Mesenchymal stem cell (in vitro differentiated cells and primary cell): ENCODE results near the gene NSUN7. TPM values are rescaled to one million over a fixed set of nuclear protein-coding genes. Genes with fewer than 3 reads are reported as not detected.

Source experiments
- DNase-seq: peaks from one replicate; pipeline ENCODE4 v3.0.0-alpha.2; 2013
- H2AFZ ChIP-seq: one replicate; pipeline ENCODE4 v1.6.1; 2013; ENCODE audit warnings: low read depth, mild to moderate bottlenecking, control low read depth, inconsistent platforms, low read length, moderate library complexity
- H2AK5ac ChIP-seq: 2 replicates; pipeline ENCODE4 v1.6.1; 2013; ENCODE audit warnings: low read length, moderate library complexity, mild to moderate bottlenecking, inconsistent platforms; ENCODE audit not compliant: severe bottlenecking
- H2BK120ac ChIP-seq: one replicate; pipeline ENCODE4 v1.6.1; 2013; ENCODE audit warnings: low read depth, mild to moderate bottlenecking, inconsistent platforms, low read length, moderate library complexity
- H2BK12ac ChIP-seq, 2 experiments: one replicate each; pipeline ENCODE4 v1.6.1; 2013; ENCODE audit warnings: inconsistent platforms in 2 of 2, low read length in 2 of 2, mild to moderate bottlenecking in 2 of 2, moderate library complexity in 2 of 2, control low read depth in 1 of 2
- H2BK15ac ChIP-seq: one replicate; pipeline ENCODE4 v1.6.1; 2013; ENCODE audit warnings: mild to moderate bottlenecking, low read depth, inconsistent platforms; ENCODE audit not compliant: poor library complexity, severe bottlenecking
- H2BK5ac ChIP-seq: 2 replicates; pipeline ENCODE4 v1.6.1; 2013; ENCODE audit warnings: low read depth, mild to moderate bottlenecking, low read length, control low read depth, inconsistent platforms; ENCODE audit not compliant: poor library complexity, severe bottlenecking
- H3K14ac ChIP-seq, 2 experiments: one replicate each; pipeline ENCODE4 v1.6.1; 2013; ENCODE audit warnings: inconsistent platforms in 2 of 2, low read length in 2 of 2, control low read depth in 1 of 2, mild to moderate bottlenecking in 1 of 2, moderate library complexity in 1 of 2
- H3K18ac ChIP-seq, 2 experiments: one replicate each; pipeline ENCODE4 v1.6.1; 2013; ENCODE audit warnings: inconsistent platforms in 2 of 2, low read length in 2 of 2, control low read depth in 1 of 2, low read depth in 1 of 2, mild to moderate bottlenecking in 1 of 2
- H3K23ac ChIP-seq, 2 experiments: one replicate each; pipeline ENCODE4 v1.6.1; 2013; ENCODE audit warnings: inconsistent platforms in 2 of 2, low read length in 2 of 2, mild to moderate bottlenecking in 2 of 2, moderate library complexity in 2 of 2, control low read depth in 1 of 2
- H3K27ac ChIP-seq: 2 replicates; pipeline ENCODE4 v1.5.1; 2013; ENCODE audit warnings: mild to moderate bottlenecking, moderate library complexity, low read length, control low read depth, inconsistent platforms; ENCODE audit not compliant: poor library complexity, severe bottlenecking
- H3K27me3 ChIP-seq, 2 experiments: 2 replicates each; pipeline versions ENCODE4 v1.6.1 to v1.7.0; 2013; ENCODE audit warnings: low read length in 2 of 2, mild to moderate bottlenecking in 2 of 2, moderate library complexity in 2 of 2, control low read depth in 1 of 2, inconsistent platforms in 1 of 2; ENCODE audit not compliant: control insufficient read depth in 1 of 2, insufficient read depth in 1 of 2
- H3K36me3 ChIP-seq, 2 experiments: 2 replicates each; pipeline versions ENCODE4 v1.6.1 to v1.7.0; 2013; ENCODE audit warnings: low read length in 2 of 2, control low read depth in 1 of 2, inconsistent platforms in 1 of 2, low read depth in 1 of 2, mild to moderate bottlenecking in 1 of 2; ENCODE audit not compliant: insufficient read depth in 2 of 2, control insufficient read depth in 1 of 2
- H3K4ac ChIP-seq, 2 experiments: one replicate each; pipeline ENCODE4 v1.6.1; 2013; ENCODE audit warnings: inconsistent platforms in 2 of 2, low read length in 2 of 2, mild to moderate bottlenecking in 2 of 2, moderate library complexity in 2 of 2, control low read depth in 1 of 2, low read depth in 1 of 2
- H3K4me1 ChIP-seq: 2 replicates; pipeline ENCODE4 v1.6.1; 2013; ENCODE audit warnings: low read depth, low read length, control low read depth; ENCODE audit not compliant: control insufficient read depth, insufficient read depth
- H3K4me2 ChIP-seq: 2 replicates; pipeline ENCODE4 v1.6.1; 2013; ENCODE audit warnings: low read length, mild to moderate bottlenecking, inconsistent platforms; ENCODE audit not compliant: poor library complexity, severe bottlenecking
- H3K4me3 ChIP-seq, 2 experiments: 2 replicates each; pipeline versions ENCODE4 v1.5.1 to v1.7.0; 2013; ENCODE audit warnings: low read length in 2 of 2, mild to moderate bottlenecking in 2 of 2, control low read depth in 1 of 2, low read depth in 1 of 2; ENCODE audit not compliant: insufficient read depth in 1 of 2
- H3K79me1 ChIP-seq: replicated peaks from 2 replicates; pipeline ENCODE4 v1.6.1; 2013; ENCODE audit warnings: mild to moderate bottlenecking, control low read depth, low read length, inconsistent platforms; ENCODE audit not compliant: poor library complexity, severe bottlenecking
- H3K9ac ChIP-seq: 2 replicates; pipeline ENCODE4 v1.7.0; 2013; ENCODE audit warnings: mild to moderate bottlenecking, low read length, moderate library complexity
- H3K9me3 ChIP-seq: 2 replicates; pipeline ENCODE4 v1.7.0; 2013; ENCODE audit warnings: mild to moderate bottlenecking, low read length; ENCODE audit not compliant: control insufficient read depth
- H4K8ac ChIP-seq: one replicate; pipeline ENCODE4 v1.6.1; 2013; ENCODE audit warnings: inconsistent platforms, mild to moderate bottlenecking, low read length, moderate library complexity
- H4K91ac ChIP-seq: one replicate; pipeline ENCODE4 v1.6.1; 2013; ENCODE audit warnings: mild to moderate bottlenecking, low read length, inconsistent platforms
- WGBS: methylation state at CpG from one replicate; pipeline ENCODE4 v1.1.7; 2013; ENCODE audit warnings: mixed read lengths; 5-methylcytosine and 5-hydroxymethylcytosine counted together
- polyA plus RNA-seq, 2 experiments: library from polyadenylated mRNA; stranded (reverse); fragments of 200-250 nt; gene quantifications; one replicate each; pipeline ENCODE4 v1.2.3, GENCODE V29; 2013

Gene NSUN7, protein sequence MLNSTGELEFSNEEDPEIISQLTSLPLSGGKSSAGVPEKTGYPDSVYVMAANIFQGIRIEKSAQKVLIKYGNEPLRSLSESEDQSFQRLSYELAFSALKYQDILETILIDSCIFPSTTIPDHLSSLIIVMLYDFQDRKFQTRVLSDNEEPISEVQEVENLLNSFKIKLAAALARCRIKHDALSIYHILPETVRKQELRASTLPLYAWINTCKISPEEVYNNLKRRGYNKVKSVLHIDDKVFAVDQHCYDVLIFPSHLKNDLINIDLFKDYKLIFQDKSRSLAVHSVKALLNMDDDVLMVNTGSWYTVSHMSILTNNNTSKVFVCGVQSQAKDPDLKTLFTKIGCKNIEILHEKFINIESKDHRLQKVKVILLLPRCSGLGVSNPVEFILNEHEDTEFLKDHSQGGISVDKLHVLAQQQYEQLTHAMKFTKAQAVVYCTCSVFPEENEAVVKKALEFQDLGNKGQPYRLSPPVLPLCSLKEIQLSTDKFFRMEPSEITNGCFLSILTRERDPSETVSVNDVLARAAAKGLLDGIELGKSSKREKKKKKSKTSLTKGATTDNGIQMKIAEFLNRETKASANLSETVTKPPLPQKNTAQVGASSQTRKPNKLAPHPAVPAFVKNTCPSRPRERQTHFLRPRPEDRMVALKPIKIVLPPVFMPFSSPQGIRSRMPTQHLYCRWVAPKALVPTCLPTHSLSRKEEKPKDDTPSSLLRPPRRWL
- polyA plus RNA-seq (2013, experiment 1 of 2) = 1.7 TPM
- polyA plus RNA-seq (2013, experiment 2 of 2) = 1.9 TPM

DNA sequence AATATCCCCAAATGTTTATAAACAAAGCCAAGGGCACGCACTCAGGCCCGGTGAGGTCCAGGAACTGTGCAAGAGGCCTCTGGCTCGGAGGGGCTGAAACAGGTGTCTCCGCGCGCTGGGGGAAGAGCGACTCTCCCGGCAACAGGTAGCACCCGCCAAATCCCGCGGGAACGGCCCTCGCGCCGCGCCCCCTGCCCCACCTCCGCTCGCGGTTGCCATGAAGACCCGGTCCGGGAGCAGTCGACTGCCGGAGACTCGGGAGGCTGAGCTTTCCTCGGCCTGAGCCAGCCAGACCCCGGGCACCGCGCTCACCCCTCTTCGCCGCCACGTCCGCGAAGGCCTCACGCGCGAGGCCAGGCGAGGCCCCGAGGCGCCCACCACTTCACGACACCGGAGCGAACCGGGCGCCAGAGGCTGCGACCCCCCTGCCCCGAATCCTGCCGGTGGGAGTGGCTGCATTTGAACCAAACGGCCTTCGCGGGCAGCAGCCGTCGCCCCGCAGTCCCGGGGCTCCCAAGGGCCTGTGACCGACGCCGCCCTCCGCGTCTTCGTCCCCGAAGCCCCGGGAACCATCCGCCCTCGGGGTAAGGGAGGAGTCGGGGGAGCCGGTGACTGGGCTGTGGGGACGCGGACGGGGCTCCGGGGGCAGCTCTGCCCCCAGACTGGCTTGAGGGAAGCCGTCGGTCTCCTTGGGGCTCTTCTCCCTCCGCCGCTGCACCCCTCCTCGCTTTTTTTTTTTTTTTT lies at the start of gene NSUN7:
Gene NSUN7 (plus strand): TSS at position 239 of the 744 bp plus-strand sequence. CDS start 739 bp downstream, outside the sequence.
- H3K36me3 ChIP-seq = no peaks in the 10 kb centered on the region
- H3K18ac ChIP-seq = peak within 1 kb of the TSS; percentile 54 to 92
- peak within 1 kb of the TSS; percentile 38 for H2BK15ac ChIP-seq
- peak within 1 kb of the TSS; percentile 31 for H3K9ac ChIP-seq
- H2AK5ac ChIP-seq = no peak within 1 kb of the TSS
- no peaks in the 10 kb centered on the region for H3K9me3 ChIP-seq
- peak within 1 kb of the TSS; percentile 73 to 77 for H3K4me3 ChIP-seq
- peaks cover 2% of the 10 kb centered on the region for H3K4me1 ChIP-seq
- H3K27me3 ChIP-seq = peaks cover 0 to 40% of the 10 kb centered on the region in 2 experiments
- peak within 1 kb of the TSS in 1 of 2 experiments; percentile 58 for H3K4ac ChIP-seq
- H2BK5ac ChIP-seq = no peak within 1 kb of the TSS
- H2AFZ ChIP-seq = peak within 1 kb of the TSS; percentile 96
- H3K79me1 ChIP-seq = peaks cover 2% of the 10 kb centered on the region
- peak within 1 kb of the TSS; percentile 97 for H4K8ac ChIP-seq
- H3K4me2 ChIP-seq = peak within 1 kb of the TSS; percentile 80
- H2BK12ac ChIP-seq = peak within 1 kb of the TSS; percentile 23 to 97
- H3K23ac ChIP-seq = peak within 1 kb of the TSS in 1 of 2 experiments; percentile 40
- peak within 1 kb of the TSS; percentile 77 for H4K91ac ChIP-seq
- WGBS = 2% methylated on average over 75 of the region's 75 CpGs
- no peak within 1 kb of the TSS for H2BK120ac ChIP-seq
- peak within 1 kb of the TSS; percentile 5 for H3K27ac ChIP-seq
- DNase-seq = peak; percentile 57
- H3K14ac ChIP-seq = peak within 1 kb of the TSS in 1 of 2 experiments; percentile 26

DNA sequence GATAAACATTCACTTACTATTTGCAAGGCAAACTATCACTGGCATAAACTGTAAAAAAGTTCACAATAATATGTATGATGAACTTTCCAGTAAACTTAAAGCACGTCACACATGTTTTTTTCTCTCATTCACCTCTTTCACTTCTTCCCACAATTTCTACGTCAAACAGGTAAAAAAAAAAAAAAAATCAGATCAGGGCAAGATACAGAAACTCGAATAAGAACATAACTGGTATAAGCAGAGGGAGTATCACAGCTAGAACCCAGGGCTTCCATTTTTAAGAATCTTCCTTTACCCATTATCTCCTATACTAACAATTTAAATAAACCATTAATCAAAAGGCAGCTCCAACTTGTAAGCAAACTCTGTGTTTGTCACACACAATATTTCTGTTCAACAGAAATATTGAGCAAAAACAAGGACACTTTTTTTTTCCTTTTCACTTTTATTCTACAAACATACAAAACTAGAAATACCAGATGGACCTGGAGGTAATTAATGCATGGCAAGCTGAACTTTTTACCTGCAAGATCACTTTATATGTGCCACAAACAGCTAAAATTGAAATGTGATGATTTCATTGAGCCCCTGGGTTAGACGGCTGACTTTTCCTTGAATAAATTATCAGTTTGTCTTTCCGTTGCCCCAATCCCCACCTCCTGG lies 47.5 kb upstream of the NSUN7 start:
- Histone ChIP-seq H3K27ac (no peak overlapping the region), H3K9ac (no peak overlapping the region), H3K18ac (no peak overlapping the region), H2AFZ (no peak overlapping the region), H3K4me3 (no peak overlapping the region), H2BK5ac (no peak overlapping the region), H3K4me2 (no peak overlapping the region), H3K27me3 (no peaks in the 10 kb centered on the region), H3K79me1 (no peaks in the 10 kb centered on the region), H2BK12ac (no peak overlapping the region), H3K9me3 (no peaks in the 10 kb centered on the region), H3K4me1 (no peaks in the 10 kb centered on the region), H3K23ac (no peak overlapping the region), H3K14ac (no peak overlapping the region), H3K4ac (no peak overlapping the region), H2BK120ac (no peak overlapping the region), H2AK5ac (no peak overlapping the region), H3K36me3 (no peaks in the 10 kb centered on the region), H2BK15ac (no peak overlapping the region), H4K8ac (no peak overlapping the region), H4K91ac (no peak overlapping the region)
- 91% methylated on average over 5 of the region's 5 CpGs for WGBS
- DNase-seq = no peak

DNA sequence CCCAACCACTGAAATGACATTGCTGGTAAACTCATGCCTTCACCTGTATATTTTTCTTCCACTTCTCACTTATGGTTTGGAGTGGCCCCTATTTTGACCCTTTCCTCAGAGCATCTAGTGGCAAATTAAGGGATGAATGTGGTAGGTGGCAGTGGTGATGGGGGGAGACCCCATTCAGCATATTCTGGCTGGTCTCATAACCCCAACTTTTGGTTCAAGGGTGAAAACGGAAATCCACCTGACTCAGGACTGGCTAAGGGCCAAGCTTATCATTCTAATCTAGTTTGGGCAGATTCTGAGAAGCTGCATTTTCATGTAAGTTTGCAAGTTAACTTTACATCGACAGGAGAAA lies 47.0 kb upstream of the NSUN7 start:
- no peak overlapping the region for H4K8ac ChIP-seq
- no peak overlapping the region for H3K23ac ChIP-seq
- no peak overlapping the region for H2BK120ac ChIP-seq
- H2AK5ac ChIP-seq = no peak overlapping the region
- H3K27me3 ChIP-seq = no peaks in the 10 kb centered on the region
- no peak overlapping the region for H3K14ac ChIP-seq
- H3K18ac ChIP-seq = no peak overlapping the region
- DNase-seq = no peak
- no peak overlapping the region for H3K27ac ChIP-seq
- H3K4me3 ChIP-seq = no peak overlapping the region
- H2AFZ ChIP-seq = no peak overlapping the region
- no peak overlapping the region for H4K91ac ChIP-seq
- no peak overlapping the region for H2BK5ac ChIP-seq
- no peaks in the 10 kb centered on the region for H3K4me1 ChIP-seq
- WGBS = 41% methylated on average over 2 of the region's 2 CpGs
- no peaks in the 10 kb centered on the region for H3K79me1 ChIP-seq
- H2BK12ac ChIP-seq = no peak overlapping the region
- no peak overlapping the region for H3K9ac ChIP-seq
- no peaks in the 10 kb centered on the region for H3K9me3 ChIP-seq
- no peak overlapping the region for H2BK15ac ChIP-seq
- no peak overlapping the region for H3K4me2 ChIP-seq
- H3K4ac ChIP-seq = no peak overlapping the region
- H3K36me3 ChIP-seq = no peaks in the 10 kb centered on the region
